A549 (cell line): Measurements from ENCODE around the gene CACNA1C. TPM values are rescaled to one million over a fixed set of nuclear protein-coding genes. Genes with fewer than 3 reads are reported as not detected.

Source experiments
- ATAC-seq, 2 experiments: fragments of 200-7000 bp in 1 of 2; fragments of >200 bp in 1 of 2; cut with Nextera tagmentation in 1 of 2; cut with Tn5 transposase in 1 of 2; 3 replicates each; pipeline versions ENCODE4 v1.8.0 to v1.9.1; 2018 to 2020; ENCODE audit warnings: mild to moderate bottlenecking in 1 of 2, moderate library complexity in 1 of 2
- CTCF ChIA-PET: fragments of 300-600 bp; sonication (Branson Sonifier 250); formaldehyde crosslinking; extraction: SDS; loops from one replicate; lab custom pipeline; 2021; ENCODE audit warnings: antibody characterized with exemption, inconsistent platforms; lab: Yijun Ruan, JAX
- POLR2A ChIA-PET: fragments of 350-600 bp; formaldehyde crosslinking; extraction: SDS; loops from one replicate; lab custom pipeline; 2021; ENCODE audit warnings: antibody characterized with exemption, inconsistent platforms; lab: Yijun Ruan, JAX
- DNase-seq, 2 experiments: peaks; one replicate each; pipeline versions ENCODE4 v3.0.0 to v3.0.0-alpha.2; 2011 to 2016; ENCODE audit warnings: low read depth in 1 of 2, low spot score in 1 of 2
- FAIRE-seq: peaks from 2 replicates; lab custom pipeline; 2011; peaks lifted over from hg19 to GRCh38; lab: Jason Lieb, UNC
- H3K27ac ChIP-seq, 2 experiments: fragments of >200 bp; sonication (Bioruptor Twin); formaldehyde crosslinking; 3 replicates each; pipeline ENCODE4 v1.5.1; 2016 to 2017
- H3K4me1 ChIP-seq: fragments of >200 bp; sonication (Bioruptor Twin); formaldehyde crosslinking; 3 replicates; pipeline ENCODE4 v1.6.1; 2016
- H3K4me2 ChIP-seq: fragments of >200 bp; sonication (Bioruptor Twin); formaldehyde crosslinking; 3 replicates; pipeline ENCODE4 v1.6.1; 2016
- H3K4me3 ChIP-seq: fragments of >200 bp; sonication (Bioruptor Twin); formaldehyde crosslinking; 3 replicates; pipeline ENCODE4 v1.5.1; 2016
- H3K9me3 ChIP-seq: fragments of >200 bp; sonication (Bioruptor Twin); formaldehyde crosslinking; 3 replicates; pipeline ENCODE4 v1.6.1; 2016
- BHLHE40 ChIP-seq: IDR thresholded peaks from 2 replicates; pipeline ENCODE4 v1.6.1; 2012; ENCODE audit warnings: low read depth, low read length, inconsistent platforms
- CBX2 ChIP-seq: fragments of 200-600 bp; sonication (generic); IDR thresholded peaks from 2 replicates; pipeline ENCODE4 v1.6.1; 2016; ENCODE audit warnings: low read depth, mild to moderate bottlenecking, borderline replicate concordance
- CBX8 ChIP-seq: fragments of 200-600 bp; sonication (generic); IDR thresholded peaks from 2 replicates; pipeline ENCODE4 v1.6.1; 2016
- CHD4 ChIP-seq: fragments of 200-600 bp; sonication (generic); IDR thresholded peaks from 2 replicates; pipeline ENCODE4 v1.6.1; 2016; ENCODE audit warnings: antibody characterized with exemption, mild to moderate bottlenecking, borderline replicate concordance
- EHF ChIP-seq: fragments of 250-450 bp; sonication (Bioruptor Pico); IDR thresholded peaks from 2 replicates; pipeline ENCODE4 v1.5.0; 2020; ENCODE audit warnings: mild to moderate bottlenecking
- EHMT2 ChIP-seq: fragments of 200-600 bp; sonication (generic); IDR thresholded peaks from 2 replicates; pipeline ENCODE4 v1.6.1; 2016; ENCODE audit warnings: antibody characterized with exemption, low read depth, mild to moderate bottlenecking, moderate library complexity
- FOXS1 ChIP-seq: fragments of 250-450 bp; sonication (Bioruptor Pico); IDR thresholded peaks from 2 replicates; pipeline ENCODE4 v1.5.0; 2020; ENCODE audit warnings: mild to moderate bottlenecking, moderate library complexity
- HOXB13 ChIP-seq: fragments of 250-450 bp; sonication (Bioruptor Pico); IDR thresholded peaks from 2 replicates; pipeline ENCODE4 v1.5.0; 2020; ENCODE audit warnings: low read depth, mild to moderate bottlenecking, moderate library complexity
- KDM1A ChIP-seq: fragments of 200-600 bp; sonication (generic); IDR thresholded peaks from 2 replicates; pipeline ENCODE4 v1.6.1; 2016; ENCODE audit warnings: low read depth, mild to moderate bottlenecking
- MAFK ChIP-seq: fragments of 450-650 bp; IDR thresholded peaks from 2 replicates; pipeline ENCODE4 v1.6.1; 2014; ENCODE audit not compliant: partially characterized antibody
- MAX ChIP-seq: IDR thresholded peaks from 2 replicates; pipeline ENCODE4 v1.6.1; 2012
- MAZ ChIP-seq: fragments of 150-350 bp; IDR thresholded peaks from 2 replicates; pipeline ENCODE4 v1.6.1; 2014; ENCODE audit warnings: antibody characterized with exemption, low read depth, low read length, borderline replicate concordance
- NPAS2 ChIP-seq: fragments of 250-450 bp; sonication (Bioruptor Pico); IDR thresholded peaks from 2 replicates; pipeline ENCODE4 v1.8.0; 2022; ENCODE audit warnings: mild to moderate bottlenecking, moderate library complexity, borderline replicate concordance
- RAD21 ChIP-seq, 2 experiments: fragments of >200 bp in 1 of 2; sonication (Bioruptor Twin) in 1 of 2; formaldehyde crosslinking in 1 of 2; IDR thresholded peaks in 1 of 2; conservative IDR thresholded peaks in 1 of 2; 2 replicates in 1 of 2; 3 replicates in 1 of 2; pipeline ENCODE4 v1.6.1; 2012 to 2018; ENCODE audit warnings: inconsistent platforms in 1 of 2
- RARB ChIP-seq: fragments of 250-450 bp; sonication (Bioruptor Pico); IDR thresholded peaks from 2 replicates; pipeline ENCODE4 v1.8.0; 2021; ENCODE audit warnings: mild to moderate bottlenecking, moderate library complexity
- RFX5 ChIP-seq: fragments of 450-650 bp; IDR thresholded peaks from 2 replicates; pipeline ENCODE4 v1.7.1; 2014; ENCODE audit warnings: antibody characterized with exemption, mild to moderate bottlenecking, moderate library complexity
- RNF2 ChIP-seq: fragments of 200-600 bp; sonication (generic); IDR thresholded peaks from 2 replicates; pipeline ENCODE4 v1.6.1; 2016; ENCODE audit warnings: low read depth, mild to moderate bottlenecking, antibody characterized with exemption, moderate library complexity, borderline replicate concordance
- SMC3 ChIP-seq: fragments of >200 bp; sonication (Bioruptor Twin); formaldehyde crosslinking; IDR thresholded peaks from 3 replicates; pipeline ENCODE4 v1.6.1; 2018; ENCODE audit warnings: inconsistent platforms
- TFCP2L1 ChIP-seq: fragments of 250-450 bp; sonication (Bioruptor Pico); IDR thresholded peaks from 2 replicates; pipeline ENCODE4 v1.5.0; 2021; ENCODE audit warnings: mild to moderate bottlenecking
- WGBS: methylation state at CpG from one replicate; pipeline ENCODE4 v1.1.6; 2017; ENCODE audit errors: missing lambda C conversion rate; 5-methylcytosine and 5-hydroxymethylcytosine counted together
- polyA plus RNA-seq, 4 experiments: library from polyadenylated mRNA; depleted of rRNA in 3 of 4; stranded (reverse); fragments of >200 nt; fragmentation: RNase III in 1 of 4; extraction: RNeasy Plus Mini Kit Qiagen cat#74134 plus additional on column Dnase treatment in 1 of 4; gene quantifications; 2 replicates in 3 of 4; 3 replicates in 1 of 4; pipeline ENCODE4 v1.2.3, GENCODE V29; 2011 to 2017
- TF ChIP-seq, protein P1 (sequence below): IDR thresholded peaks from 2 replicates; pipeline ENCODE4 v1.6.1; 2012; ENCODE audit warnings: low read depth, borderline replicate concordance
- TF ChIP-seq, protein P2 (sequence below): fragments of >200 bp; sonication (Bioruptor Twin); formaldehyde crosslinking; IDR thresholded peaks from 3 replicates; pipeline ENCODE4 v1.5.1; 2016
- TF ChIP-seq, protein P3 (sequence below): fragments of 250-450 bp; sonication (Bioruptor Pico); IDR thresholded peaks from 2 replicates; pipeline ENCODE4 v1.5.0; 2021; ENCODE audit warnings: mild to moderate bottlenecking, moderate library complexity, borderline replicate concordance

CACNA1C gene
- polyA plus RNA-seq, 2 of the 4 experiments (the other 2 are of a cell fraction) = not detected

DNA sequence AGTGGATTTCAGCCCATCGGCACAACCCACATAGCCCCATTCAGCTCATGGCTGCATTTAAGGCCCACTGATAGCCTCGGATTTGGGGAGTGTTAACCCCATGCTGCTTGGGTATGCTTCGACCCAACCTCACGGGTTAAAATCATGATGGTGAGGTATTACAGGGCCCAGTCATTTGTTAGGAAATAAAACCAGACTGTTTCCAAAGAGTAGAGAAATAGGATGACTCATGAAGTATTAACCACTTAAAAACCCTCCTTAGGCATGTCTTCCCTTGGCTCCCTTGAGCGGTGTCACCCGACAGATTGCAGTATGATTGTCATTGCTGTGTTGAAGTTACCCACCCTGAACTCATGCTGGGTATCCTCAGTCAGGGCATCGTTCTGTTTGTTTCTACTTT is 289.1 kb downstream of the CACNA1C start:
- ATAC-seq (peak in 1 of 2 experiments; percentile 48; a peak in 1 of 6 replicates), FAIRE-seq (no peak)
- H3K27ac ChIP-seq = no peak overlapping the region

DNA sequence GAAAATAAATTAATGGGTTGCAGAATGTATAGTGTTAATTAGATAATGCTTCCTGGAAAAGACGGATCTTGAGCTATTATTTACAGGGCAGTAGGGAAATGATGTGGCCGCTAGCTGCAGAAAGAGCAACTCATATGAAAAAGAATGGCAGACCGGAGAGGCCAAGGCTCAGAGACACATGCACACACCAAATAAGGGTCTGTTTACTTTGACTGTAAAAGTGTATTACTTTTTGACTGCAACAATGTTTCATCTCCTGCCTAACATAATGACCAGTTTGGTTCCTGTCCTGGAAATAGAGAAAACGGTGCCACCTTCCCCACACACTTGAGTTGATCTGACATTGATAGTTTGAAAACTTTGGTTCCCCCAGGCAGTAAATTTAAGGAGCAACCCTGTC is 290.9 kb downstream of the CACNA1C start:
- CTCF ChIA-PET = interaction anchor here (1.3 kb wide), 1 partner anchor 17 kb away, joined by 5 read pairs; no protein-coding TSS in a partner anchor
- TF ChIP-seq RFX5 (no peak), TFCP2L1 (no peak)
- ATAC-seq = no peak
- H3K9me3 ChIP-seq = no peaks in the 10 kb centered on the region
- no peak overlapping the region for H3K27ac ChIP-seq
- no peak overlapping the region for H3K4me2 ChIP-seq
- H3K4me3 ChIP-seq = no peak overlapping the region
- WGBS = 34% methylated on average over 4 of the region's 4 CpGs
- DNase-seq = no peak
- no peaks in the 10 kb centered on the region; the same call in 2 of the 3 replicates for H3K4me1 ChIP-seq
- POLR2A ChIA-PET = no interaction called here
- no peak for FAIRE-seq

More for the DNA sequence above, 289.1 kb downstream of the CACNA1C start:
- POLR2A ChIA-PET = no interaction called here
- Histone ChIP-seq H3K4me1 (no peaks in the 10 kb centered on the region; the same call in 2 of the 3 replicates), H3K4me3 (no peak overlapping the region), H3K9me3 (no peaks in the 10 kb centered on the region)
- CTCF ChIA-PET = no interaction called here
- WGBS = 30% methylated on average over 7 of the region's 7 CpGs
- DNase-seq = no peak
- TF ChIP-seq MAFK = no peak
- no peak for TF ChIP-seq CBX2
- no peak for TF ChIP-seq EHF (CRISPR knock-in tag)
- TF ChIP-seq, all 56 proteins: peak for 0
- H3K4me2 ChIP-seq = no peak overlapping the region

- TF ChIP-seq HOXB13 (CRISPR knock-in tag) (no peak), KDM1A (no peak), FOXS1 (CRISPR knock-in tag) (no peak), RARB (CRISPR knock-in tag) (no peak), BHLHE40 (no peak), CBX8 (no peak), MAZ (no peak), CHD4 (no peak), MAX (no peak), RNF2 (no peak), RAD21 (conservative IDR thresholded peaks at IDR 0.05 in 1 of 2, IDR thresholded peaks at IDR 0.05 in 1 of 2) (no peak), SMC3 (no peak), NPAS2 (CRISPR knock-in tag) (no peak), EHMT2 (no peak)
- TF ChIP-seq, protein P1, sequence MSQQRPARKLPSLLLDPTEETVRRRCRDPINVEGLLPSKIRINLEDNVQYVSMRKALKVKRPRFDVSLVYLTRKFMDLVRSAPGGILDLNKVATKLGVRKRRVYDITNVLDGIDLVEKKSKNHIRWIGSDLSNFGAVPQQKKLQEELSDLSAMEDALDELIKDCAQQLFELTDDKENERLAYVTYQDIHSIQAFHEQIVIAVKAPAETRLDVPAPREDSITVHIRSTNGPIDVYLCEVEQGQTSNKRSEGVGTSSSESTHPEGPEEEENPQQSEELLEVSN = no peak
- TF ChIP-seq, protein P2, sequence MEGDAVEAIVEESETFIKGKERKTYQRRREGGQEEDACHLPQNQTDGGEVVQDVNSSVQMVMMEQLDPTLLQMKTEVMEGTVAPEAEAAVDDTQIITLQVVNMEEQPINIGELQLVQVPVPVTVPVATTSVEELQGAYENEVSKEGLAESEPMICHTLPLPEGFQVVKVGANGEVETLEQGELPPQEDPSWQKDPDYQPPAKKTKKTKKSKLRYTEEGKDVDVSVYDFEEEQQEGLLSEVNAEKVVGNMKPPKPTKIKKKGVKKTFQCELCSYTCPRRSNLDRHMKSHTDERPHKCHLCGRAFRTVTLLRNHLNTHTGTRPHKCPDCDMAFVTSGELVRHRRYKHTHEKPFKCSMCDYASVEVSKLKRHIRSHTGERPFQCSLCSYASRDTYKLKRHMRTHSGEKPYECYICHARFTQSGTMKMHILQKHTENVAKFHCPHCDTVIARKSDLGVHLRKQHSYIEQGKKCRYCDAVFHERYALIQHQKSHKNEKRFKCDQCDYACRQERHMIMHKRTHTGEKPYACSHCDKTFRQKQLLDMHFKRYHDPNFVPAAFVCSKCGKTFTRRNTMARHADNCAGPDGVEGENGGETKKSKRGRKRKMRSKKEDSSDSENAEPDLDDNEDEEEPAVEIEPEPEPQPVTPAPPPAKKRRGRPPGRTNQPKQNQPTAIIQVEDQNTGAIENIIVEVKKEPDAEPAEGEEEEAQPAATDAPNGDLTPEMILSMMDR = no peak
- TF ChIP-seq, protein P3, sequence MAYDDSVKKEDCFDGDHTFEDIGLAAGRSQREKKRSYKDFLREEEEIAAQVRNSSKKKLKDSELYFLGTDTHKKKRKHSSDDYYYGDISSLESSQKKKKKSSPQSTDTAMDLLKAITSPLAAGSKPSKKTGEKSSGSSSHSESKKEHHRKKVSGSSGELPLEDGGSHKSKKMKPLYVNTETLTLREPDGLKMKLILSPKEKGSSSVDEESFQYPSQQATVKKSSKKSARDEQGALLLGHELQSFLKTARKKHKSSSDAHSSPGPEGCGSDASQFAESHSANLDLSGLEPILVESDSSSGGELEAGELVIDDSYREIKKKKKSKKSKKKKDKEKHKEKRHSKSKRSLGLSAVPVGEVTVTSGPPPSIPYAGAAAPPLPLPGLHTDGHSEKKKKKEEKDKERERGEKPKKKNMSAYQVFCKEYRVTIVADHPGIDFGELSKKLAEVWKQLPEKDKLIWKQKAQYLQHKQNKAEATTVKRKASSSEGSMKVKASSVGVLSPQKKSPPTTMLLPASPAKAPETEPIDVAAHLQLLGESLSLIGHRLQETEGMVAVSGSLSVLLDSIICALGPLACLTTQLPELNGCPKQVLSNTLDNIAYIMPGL = no peak
- ChIA-PET POLR2A (no interaction called here), CTCF (no interaction called here)
- H3K27ac ChIP-seq = no peak overlapping the region
- no peak overlapping the region for H3K4me2 ChIP-seq
- H3K4me1 ChIP-seq = no peaks in the 10 kb centered on the region
- DNase-seq (no peak), FAIRE-seq (no peak), ATAC-seq (no peak)
- no peak overlapping the region for H3K4me3 ChIP-seq
- no peaks in the 10 kb centered on the region for H3K9me3 ChIP-seq
- 76% methylated on average over 2 of the region's 2 CpGs for WGBS
Observed at GRCh38 chr12:2344476-2344875, 291.7 kb downstream of the CACNA1C start.
